ENCODE data around the gene ZNF507.
"Not testable (repeated sequence)": the region's sequence is repeated elsewhere in the genome, so short reads cannot be mapped to it uniquely, and the experiment has no call there.

ZNF507 gene

GRCh38 chr19:32415669-32416068 lies 70.3 kb downstream of the ZNF507 start:
- DNase-seq: no peak

- DNase-seq: no peak
These were observed 71.5 kb downstream of the ZNF507 start for GRCh38 chr19:32416749-32417456.

- DNase-seq: no peak
These were observed 72.7 kb downstream of the ZNF507 start for GRCh38 chr19:32418155-32418554.

GRCh38 chr19:32421589-32422361 lies 76.4 kb downstream of the ZNF507 start:
- no peak for DNase-seq

- no peak for DNase-seq
These were observed 77.0 kb downstream of the ZNF507 start for GRCh38 chr19:32422435-32422834.

DNA sequence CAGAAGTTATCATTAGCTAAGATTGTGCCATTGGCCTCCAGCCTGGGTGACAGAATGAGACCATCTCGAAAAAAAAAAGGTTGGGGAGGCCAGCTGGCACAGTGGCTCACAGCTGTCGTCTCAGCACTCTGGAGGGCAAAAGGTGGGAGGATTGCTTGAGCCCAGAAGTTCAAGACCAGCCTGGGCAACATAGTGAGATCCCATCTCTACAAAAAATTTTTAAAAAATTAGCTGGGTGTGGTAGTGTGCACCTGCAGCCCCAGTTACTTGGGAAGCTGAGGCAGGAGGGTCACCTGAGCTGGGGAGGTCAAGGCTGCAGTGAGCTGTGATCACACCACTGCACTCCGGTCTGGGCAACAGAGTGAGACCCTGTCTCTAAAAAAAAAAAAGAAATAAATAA lies 78.5 kb downstream of the ZNF507 start:
- DNase-seq: not testable (repeated sequence)

DNA sequence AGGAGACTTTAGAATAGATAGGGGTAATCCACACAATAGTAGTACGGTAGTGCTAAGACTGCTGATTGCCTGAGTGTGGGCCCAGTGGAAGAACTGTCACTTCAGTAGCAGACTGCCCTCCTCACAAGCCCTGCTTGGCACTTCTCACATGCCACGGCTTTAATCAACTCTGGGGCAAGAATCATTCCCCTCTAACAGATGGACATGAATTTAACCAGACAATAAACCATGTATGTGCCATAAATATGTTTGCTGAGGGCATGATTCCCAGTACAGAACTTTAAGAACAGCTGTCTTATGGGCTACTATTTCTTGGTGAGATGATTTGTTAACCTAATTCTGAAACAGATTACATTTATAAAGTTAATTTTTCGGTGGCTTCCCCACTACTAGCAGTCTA lies 82.1 kb downstream of the ZNF507 start:
- no peak for DNase-seq

- DNase-seq: no peak
These were observed 91.3 kb downstream of the ZNF507 start for GRCh38 chr19:32436692-32437091.

- no peak for DNase-seq
These were observed 91.7 kb downstream of the ZNF507 start for GRCh38 chr19:32437096-32437495.

All from NCI-H1105 treated with DMSO at 0.1 percent for 48 hours (cell line).